Kidney epithelial cell (primary cell): ENCODE measurements around the gene P2RX3. TPM values are rescaled to one million over a fixed set of nuclear protein-coding genes. Genes with fewer than 3 reads are reported as not detected.

Experiments
- DNase-seq: peaks from one replicate; pipeline ENCODE4 v3.0.0-alpha.2; 2010; ENCODE audit warnings: low read depth
- H3K27me3 ChIP-seq: 2 replicates; pipeline ENCODE4 v1.6.0; 2011; ENCODE audit warnings: low read length; ENCODE audit not compliant: control insufficient read depth, insufficient read depth
- H3K36me3 ChIP-seq: 2 replicates; pipeline ENCODE4 v1.5.1; 2011; ENCODE audit warnings: low read length; ENCODE audit not compliant: control insufficient read depth, insufficient read depth
- H3K4me3 ChIP-seq: 2 replicates; pipeline ENCODE4 v1.5.1; 2011; ENCODE audit warnings: low read depth, mild to moderate bottlenecking, control low read depth, low read length
- CTCF ChIP-seq: IDR thresholded peaks from 2 replicates; pipeline ENCODE4 v1.5.1; 2011; ENCODE audit warnings: mild to moderate bottlenecking, moderate library complexity, low read length, control low read depth, inconsistent platforms; ENCODE audit not compliant: insufficient read depth, poor library complexity, severe bottlenecking
- total RNA-seq: library from RNA; depleted of rRNA; stranded (reverse); fragments of >200 nt; gene quantifications from 2 replicates; pipeline ENCODE4 v1.2.3, GENCODE V29; 2015

P2RX3 gene
- total RNA-seq, 1 donor from 2014 or later: not detected

- DNase-seq: no peak
- H3K27me3 ChIP-seq: no peaks in the 10 kb centered on the region
- H3K4me3 ChIP-seq: no peak overlapping the region
- no peak for TF ChIP-seq CTCF
- H3K36me3 ChIP-seq: no peaks in the 10 kb centered on the region
These were observed 81.0 kb downstream of the P2RX3 start for GRCh38 chr11:57419146-57419545.

GRCh38 chr11:57421066-57421465 is 82.9 kb downstream of the P2RX3 start:
- Histone ChIP-seq H3K4me3 (no peak overlapping the region), H3K27me3 (no peaks in the 10 kb centered on the region), H3K36me3 (no peaks in the 10 kb centered on the region)
- no peak for DNase-seq
- TF ChIP-seq CTCF: no peak

- Histone ChIP-seq H3K27me3 (no peaks in the 10 kb centered on the region), H3K36me3 (no peaks in the 10 kb centered on the region), H3K4me3 (no peak overlapping the region)
- DNase-seq: no peak
- no peak for TF ChIP-seq CTCF
These were observed 83.7 kb downstream of the P2RX3 start for GRCh38 chr11:57421805-57422204.

Other genes with a start within 250 kb of the P2RX3 start
- gene LRRC55, start 156.4 kb upstream of the P2RX3 start, total RNA-seq: under 0.01 and 0.04 TPM in 2 replicates
- not detected in 2 replicates for gene APLNR, start 101.1 kb upstream of the P2RX3 start, total RNA-seq
- 91.1 and 93.2 TPM in 2 replicates for gene TNKS1BP1, start 13.4 kb upstream of the P2RX3 start, total RNA-seq
- 129 and 156 TPM in 2 replicates for gene SSRP1, start 2.5 kb upstream of the P2RX3 start, total RNA-seq
- gene PRG3, start 42.8 kb downstream of the P2RX3 start, total RNA-seq: not detected in 2 replicates
- gene PRG2, start 52.3 kb downstream of the P2RX3 start, total RNA-seq: 0.33 TPM in 1 of 2 replicates, not detected in the other
- 108 and 155 TPM in 2 replicates for gene SLC43A3, start 88.8 kb downstream of the P2RX3 start, total RNA-seq
- gene RTN4RL2, start 122.2 kb downstream of the P2RX3 start, total RNA-seq: 0.48 and 0.67 TPM in 2 replicates
- 12.5 and 16.7 TPM in 2 replicates for gene SLC43A1, start 177.3 kb downstream of the P2RX3 start, total RNA-seq
- 49.6 and 66.4 TPM in 2 replicates for gene TIMM10, start 192.4 kb downstream of the P2RX3 start, total RNA-seq
- gene SMTNL1, start 199.2 kb downstream of the P2RX3 start, total RNA-seq: not detected in 2 replicates
- 44.0 and 47.1 TPM in 2 replicates for gene UBE2L6, start 229.3 kb downstream of the P2RX3 start, total RNA-seq